Measurements from ENCODE around the gene RNF31.

Gene RNF31

DNA sequence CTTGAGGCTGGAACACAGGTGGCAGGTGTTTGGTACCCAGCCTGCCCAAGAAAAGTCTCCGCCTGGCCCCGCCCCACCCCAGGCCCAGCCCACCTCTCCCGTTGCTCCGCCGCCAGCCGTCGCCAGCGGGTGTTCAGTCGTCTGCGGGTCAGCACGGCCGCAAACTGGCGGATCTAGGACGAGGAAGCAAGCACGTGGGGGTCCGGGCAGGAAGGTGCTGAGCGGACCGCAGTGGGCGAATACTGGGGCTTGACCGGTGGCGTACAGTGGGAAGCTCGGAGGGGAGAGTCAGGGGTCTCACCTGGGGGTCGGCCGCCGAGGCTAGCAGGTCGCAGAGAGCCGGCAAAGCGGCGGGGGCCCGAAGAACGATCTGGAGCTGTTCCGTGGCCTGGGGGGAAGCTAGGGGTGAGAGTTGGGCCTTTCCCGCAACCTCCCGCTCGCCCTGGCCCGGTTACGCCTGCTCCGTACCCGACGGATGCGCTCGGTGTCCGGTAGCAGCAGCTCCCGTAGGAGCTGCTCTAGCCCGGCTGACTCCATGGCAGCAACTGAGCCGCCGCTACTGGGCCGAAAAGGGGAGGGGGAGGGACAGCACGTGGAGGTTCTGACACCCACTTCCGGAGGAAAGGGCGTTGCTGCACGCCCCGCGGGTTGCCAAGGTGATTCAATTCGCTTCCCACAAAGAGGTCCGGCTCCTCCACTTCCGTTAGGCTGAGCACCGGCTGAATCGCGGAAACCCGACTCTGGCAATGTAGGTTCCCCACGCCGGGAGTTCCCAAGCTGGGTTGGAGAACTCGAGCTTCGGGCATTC, 41.2 kb downstream of the RNF31 start, which contains the start of gene IPO4:
IPO4 (minus strand) TSS at position 566 of the 808 bp plus-strand sequence; CDS start at position 537, 29 bp downstream.
- DNase-seq (ENCODE audit: low read depth, low spot score): peak; percentile 90
- TF ChIP-seq, protein P1, sequence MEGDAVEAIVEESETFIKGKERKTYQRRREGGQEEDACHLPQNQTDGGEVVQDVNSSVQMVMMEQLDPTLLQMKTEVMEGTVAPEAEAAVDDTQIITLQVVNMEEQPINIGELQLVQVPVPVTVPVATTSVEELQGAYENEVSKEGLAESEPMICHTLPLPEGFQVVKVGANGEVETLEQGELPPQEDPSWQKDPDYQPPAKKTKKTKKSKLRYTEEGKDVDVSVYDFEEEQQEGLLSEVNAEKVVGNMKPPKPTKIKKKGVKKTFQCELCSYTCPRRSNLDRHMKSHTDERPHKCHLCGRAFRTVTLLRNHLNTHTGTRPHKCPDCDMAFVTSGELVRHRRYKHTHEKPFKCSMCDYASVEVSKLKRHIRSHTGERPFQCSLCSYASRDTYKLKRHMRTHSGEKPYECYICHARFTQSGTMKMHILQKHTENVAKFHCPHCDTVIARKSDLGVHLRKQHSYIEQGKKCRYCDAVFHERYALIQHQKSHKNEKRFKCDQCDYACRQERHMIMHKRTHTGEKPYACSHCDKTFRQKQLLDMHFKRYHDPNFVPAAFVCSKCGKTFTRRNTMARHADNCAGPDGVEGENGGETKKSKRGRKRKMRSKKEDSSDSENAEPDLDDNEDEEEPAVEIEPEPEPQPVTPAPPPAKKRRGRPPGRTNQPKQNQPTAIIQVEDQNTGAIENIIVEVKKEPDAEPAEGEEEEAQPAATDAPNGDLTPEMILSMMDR (IDR thresholded peaks at IDR 0.05; ENCODE audit: insufficient read depth, low read length, missing control alignments): no peak
- CTCF ChIA-PET: interaction anchor here (0.6 to 7.5 kb wide), 6 partner anchors 27 to 1213 kb away, joined by 3 to 60 read pairs (median 4); partner anchors contain the start of genes CIDEB, DHRS1, IRF9 and NOP9
- POLR2A ChIA-PET: interaction anchor here (0.6 to 2.4 kb wide), 8 partner anchors 26 to 111 kb away, joined by 3 to 10 read pairs (median 4); partner anchors contain the start of genes DCAF11, DHRS1, NOP9 and NRL
- peak within 1 kb of the TSS; percentile 84 for H3K4me3 ChIP-seq (ENCODE audit: low read depth, low read length)

DNA sequence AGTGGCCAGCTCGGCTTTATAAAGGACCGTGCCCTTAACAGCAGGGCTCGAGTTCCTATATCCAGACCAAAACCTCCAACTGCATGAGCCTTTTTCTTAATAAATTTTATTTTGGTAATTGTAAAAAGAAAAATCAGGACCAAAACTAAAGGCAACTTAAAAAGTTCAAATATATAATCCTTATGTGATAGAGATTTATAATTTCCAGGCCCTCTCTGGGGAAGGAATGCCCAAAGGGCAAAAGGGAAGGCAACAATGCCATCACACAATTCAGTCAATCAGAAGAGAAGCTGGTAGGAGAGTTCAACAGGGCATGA, 41.7 kb downstream of the RNF31 start:
- ChIA-PET POLR2A (interaction anchor here (1.0 to 2.4 kb wide), 8 partner anchors 25 to 110 kb away, joined by 3 to 10 read pairs (median 4); partner anchors contain the start of genes DCAF11, DHRS1, NOP9 and NRL), CTCF (interaction anchor here (0.9 to 7.5 kb wide), 6 partner anchors 25 to 242 kb away, joined by 3 to 60 read pairs (median 4); partner anchors contain the start of genes CIDEB, DHRS1, IRF9 and NOP9)
- TF ChIP-seq, protein P1 (IDR thresholded peaks at IDR 0.05; ENCODE audit: insufficient read depth, low read length, missing control alignments): no peak
- no peak for DNase-seq (ENCODE audit: low read depth, low spot score)
- peak overlapping the region; percentile 30 for H3K4me3 ChIP-seq (ENCODE audit: low read depth, low read length)

DNA sequence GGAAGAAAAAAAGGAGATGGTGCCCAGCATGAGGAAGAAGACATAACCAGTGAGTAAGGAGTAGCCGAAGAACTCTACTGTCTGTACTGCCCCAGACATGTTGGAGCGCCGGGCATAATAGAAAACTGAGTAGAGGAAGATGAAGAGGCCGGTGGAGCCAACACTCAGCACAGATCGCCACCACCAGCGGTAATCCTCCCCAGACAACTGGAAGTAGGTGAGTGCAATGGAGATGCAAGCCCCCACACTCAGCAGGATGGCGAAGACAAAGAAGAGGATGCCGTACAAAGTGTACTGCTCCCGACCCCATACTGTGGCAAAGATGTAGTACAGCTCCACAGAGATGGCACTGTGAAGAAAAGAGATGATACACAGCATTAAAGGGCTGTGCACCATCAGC, 42.2 kb downstream of the RNF31 start:
- H3K4me3 ChIP-seq (ENCODE audit: low read depth, low read length): no peak overlapping the region
- DNase-seq (ENCODE audit: low read depth, low spot score): no peak
- CTCF ChIA-PET: interaction anchor here (1.1 to 7.5 kb wide), 4 partner anchors 25 to 119 kb away, joined by 3 to 60 read pairs (median 12); partner anchors contain the start of genes CIDEB and IRF9
- TF ChIP-seq, protein P1 (IDR thresholded peaks at IDR 0.05; ENCODE audit: insufficient read depth, low read length, missing control alignments): no peak
- POLR2A ChIA-PET: interaction anchor here (1.0 to 2.4 kb wide), 7 partner anchors 24 to 82 kb away, joined by 3 to 10 read pairs (median 4); partner anchors contain the start of genes DCAF11, NRL, PSME2 and RABGGTA

DNA sequence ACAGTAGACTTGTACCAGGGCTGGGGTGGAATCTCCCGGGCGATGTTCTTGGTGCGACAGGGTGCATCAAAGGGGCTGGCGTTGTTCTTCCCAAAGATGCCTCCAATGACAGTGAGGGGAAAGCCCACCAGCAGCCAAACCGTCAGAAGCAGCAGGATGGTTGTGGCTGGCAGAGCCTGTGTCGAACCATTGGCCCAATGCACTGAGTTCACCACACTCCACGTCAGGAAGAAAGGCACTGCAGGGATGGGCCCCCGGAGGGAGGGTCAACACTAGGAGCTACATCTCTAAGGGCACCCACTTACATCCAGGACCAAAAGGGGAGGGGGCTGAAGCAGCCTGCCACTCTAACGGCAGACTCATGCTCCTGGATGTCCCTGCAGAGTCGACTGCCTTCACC, 43.1 kb downstream of the RNF31 start:
- DNase-seq (ENCODE audit: low read depth, low spot score): no peak
- TF ChIP-seq, protein P1 (IDR thresholded peaks at IDR 0.05; ENCODE audit: insufficient read depth, low read length, missing control alignments): no peak
- ChIA-PET POLR2A (no interaction called here), CTCF (interaction anchor here (1.6 to 5.0 kb wide), 2 partner anchors 107 to 118 kb away, joined by 7 to 20 read pairs; partner anchors contain the start of gene CIDEB)
- H3K4me3 ChIP-seq (ENCODE audit: low read depth, low read length): no peak overlapping the region

DNA sequence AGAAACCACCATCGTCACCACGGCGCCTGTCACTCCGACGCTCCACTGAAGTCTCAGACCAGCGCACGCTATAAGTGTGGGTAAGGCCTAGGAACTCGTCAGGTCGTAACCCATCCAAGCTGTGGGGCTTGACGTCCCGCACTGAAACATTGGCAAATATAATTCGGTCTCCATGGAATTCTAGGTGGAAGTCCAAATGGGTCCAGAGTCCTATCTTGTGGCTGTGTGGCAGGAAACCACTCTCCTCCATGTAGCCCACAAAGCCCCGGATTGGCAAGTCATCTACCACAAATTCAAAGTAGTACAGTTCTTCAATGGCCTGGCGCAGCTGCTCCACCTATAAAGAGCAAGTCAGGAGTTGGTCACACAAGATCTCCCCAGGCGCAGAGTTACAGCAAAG, 45.6 kb downstream of the RNF31 start:
- TF ChIP-seq, protein P1 (IDR thresholded peaks at IDR 0.05; ENCODE audit: insufficient read depth, low read length, missing control alignments): no peak
- DNase-seq (ENCODE audit: low read depth, low spot score): no peak
- no peak overlapping the region for H3K4me3 ChIP-seq (ENCODE audit: low read depth, low read length)
- ChIA-PET POLR2A (no interaction called here), CTCF (interaction anchor here (1.4 kb wide), 1 partner anchor 32 kb away, joined by 3 read pairs; the partner anchor contains the start of gene IRF9)
